SK-N-SH (cell line): ENCODE results near the gene SLC24A1. TPM values are rescaled to one million over a fixed set of nuclear protein-coding genes. Genes with fewer than 3 reads are reported as not detected.

Experiments
- CTCF ChIA-PET: fragments of 300-600, 350-600 bp; formaldehyde crosslinking; extraction: SDS; loops from one replicate; lab custom pipeline; 2021; lab: Yijun Ruan, JAX
- POLR2A ChIA-PET: fragments of 350-600 bp; sonication (Branson Sonifier 250); formaldehyde crosslinking; extraction: SDS; loops from one replicate; lab custom pipeline; 2020; ENCODE audit warnings: antibody characterized with exemption, inconsistent platforms; lab: Yijun Ruan, JAX
- DNase-seq: peaks from one replicate; pipeline ENCODE4 v3.0.0; 2012
- H2AFZ ChIP-seq: fragments of 200-600 bp; sonication (generic); 2 replicates; pipeline ENCODE4 v1.8.1; 2016; ENCODE audit warnings: antibody characterized with exemption, mild to moderate bottlenecking, low read depth
- H3F3A ChIP-seq: fragments of 200-600 bp; sonication (generic); replicated peaks from 2 replicates; pipeline ENCODE3; 2016; ENCODE audit warnings: antibody characterized with exemption, mild to moderate bottlenecking; ENCODE audit not compliant: insufficient read depth
- H3K27ac ChIP-seq, 2 experiments: fragments of 200-500 bp in 1 of 2; fragments of 200-600 bp in 1 of 2; sonication (Bioruptor generic) in 1 of 2; sonication (generic), shearing (Covaris generic) in 1 of 2; 2 replicates each; pipeline versions ENCODE4 v1.5.1 to v1.6.1; 2014 to 2016; ENCODE audit warnings: low read depth in 2 of 2, inconsistent platforms in 1 of 2, low read length in 1 of 2, mild to moderate bottlenecking in 1 of 2, mixed read lengths in 1 of 2
- H3K27me3 ChIP-seq: fragments of 200-600 bp; sonication (generic), shearing (Covaris generic); 2 replicates; pipeline ENCODE4 v1.6.1; 2016; ENCODE audit warnings: mixed run types; ENCODE audit not compliant: insufficient read depth
- H3K36me3 ChIP-seq, 2 experiments: fragments of 200-500 bp in 1 of 2; fragments of 200-600 bp in 1 of 2; sonication (Bioruptor generic) in 1 of 2; sonication (generic) in 1 of 2; replicated peaks in 1 of 2; 2 replicates each; pipeline versions ENCODE3 to v1.5.1; 2014 to 2016; ENCODE audit warnings: low read length in 1 of 2, mild to moderate bottlenecking in 1 of 2; ENCODE audit not compliant: insufficient read depth in 2 of 2, control insufficient read depth in 1 of 2
- H3K4me1 ChIP-seq, 2 experiments: fragments of 200-500 bp in 1 of 2; fragments of 200-600 bp in 1 of 2; sonication (Bioruptor generic) in 1 of 2; sonication (generic), shearing (Covaris generic) in 1 of 2; 2 replicates each; pipeline versions ENCODE4 v1.5.1 to v1.6.1; 2014 to 2016; ENCODE audit warnings: low read depth in 1 of 2, low read length in 1 of 2, mixed run types in 1 of 2; ENCODE audit not compliant: insufficient read depth in 2 of 2, control insufficient read depth in 1 of 2
- H3K4me2 ChIP-seq: fragments of 200-600 bp; sonication (generic), shearing (Covaris generic); 2 replicates; pipeline ENCODE4 v1.6.1; 2017; ENCODE audit warnings: mixed run types
- H3K4me3 ChIP-seq, 2 experiments: fragments of 200-500 bp in 1 of 2; fragments of 200-600 bp in 1 of 2; sonication (Bioruptor generic) in 1 of 2; sonication (generic), shearing (Covaris generic) in 1 of 2; 2 replicates each; pipeline versions ENCODE4 v1.5.1 to v1.8.1; 2014 to 2016; ENCODE audit warnings: low read depth in 2 of 2, inconsistent platforms in 1 of 2, low read length in 1 of 2, mild to moderate bottlenecking in 1 of 2, mixed read lengths in 1 of 2, moderate library complexity in 1 of 2
- H3K79me2 ChIP-seq: fragments of 200-600 bp; sonication (generic); 2 replicates; pipeline ENCODE4 v1.8.1; 2017; ENCODE audit warnings: mild to moderate bottlenecking; ENCODE audit not compliant: insufficient read depth
- H3K9ac ChIP-seq: fragments of 200-600 bp; sonication (generic); 2 replicates; pipeline ENCODE4 v1.6.1; 2017; ENCODE audit warnings: mixed run types
- H3K9me2 ChIP-seq: fragments of 200-600 bp; sonication (generic); 2 replicates; pipeline ENCODE4 v1.6.1; 2017; ENCODE audit warnings: mixed run types
- H3K9me3 ChIP-seq: fragments of 200-600 bp; sonication (generic); 2 replicates; pipeline ENCODE4 v1.6.1; 2017; ENCODE audit warnings: mixed run types, mild to moderate bottlenecking, moderate library complexity
- H4K20me1 ChIP-seq: fragments of 200-600 bp; sonication (generic); 2 replicates; pipeline ENCODE4 v1.6.1; 2017; ENCODE audit warnings: mild to moderate bottlenecking, mixed run types; ENCODE audit not compliant: insufficient read depth
- ELF1 ChIP-seq: IDR thresholded peaks from 2 replicates; pipeline ENCODE4 v1.4.0; 2012
- EP300 ChIP-seq, 2 experiments: IDR thresholded peaks; 2 replicates each; pipeline versions ENCODE4 v1.4.0 to v1.6.1; 2012; ENCODE audit warnings: borderline replicate concordance in 1 of 2, low read depth in 1 of 2, low read length in 1 of 2
- FOSL2 ChIP-seq: IDR thresholded peaks from 2 replicates; pipeline ENCODE4 v1.4.0; 2012; ENCODE audit warnings: low read depth, mild to moderate bottlenecking, moderate library complexity, borderline replicate concordance
- FOXM1 ChIP-seq: IDR thresholded peaks from 2 replicates; pipeline ENCODE4 v1.4.0; 2012; ENCODE audit warnings: low read depth, mild to moderate bottlenecking
- GABPA ChIP-seq: IDR thresholded peaks from 2 replicates; pipeline ENCODE4 v1.4.0; 2012; ENCODE audit warnings: low read depth, mild to moderate bottlenecking
- MXI1 ChIP-seq: IDR thresholded peaks from 2 replicates; pipeline ENCODE4 v1.6.1; 2012; ENCODE audit warnings: mild to moderate bottlenecking, low read depth, low read length, improper control_type of control experiment
- RAD21 ChIP-seq: IDR thresholded peaks from 2 replicates; pipeline ENCODE4 v1.6.1; 2012; ENCODE audit warnings: mild to moderate bottlenecking, low read length
- RCOR1 ChIP-seq: fragments of 150-350 bp; IDR thresholded peaks from 2 replicates; pipeline ENCODE4 v1.6.1; 2017; ENCODE audit warnings: antibody characterized with exemption, low read length
- RFX5 ChIP-seq: IDR thresholded peaks from 2 replicates; pipeline ENCODE4 v1.6.1; 2012; ENCODE audit warnings: mild to moderate bottlenecking, improper control_type of control experiment, low read length
- SMC3 ChIP-seq: IDR thresholded peaks from 2 replicates; pipeline ENCODE4 v1.6.1; 2012; ENCODE audit warnings: low read depth, low read length, improper control_type of control experiment
- TAF1 ChIP-seq: IDR thresholded peaks from 2 replicates; pipeline ENCODE4 v1.6.1; 2012; ENCODE audit warnings: low read depth, mild to moderate bottlenecking, low read length, moderate library complexity, borderline replicate concordance
- WGBS: methylation state at CpG from one replicate; pipeline ENCODE4 v1.1.6; 2017; ENCODE audit warnings: low lambda C conversion rate; 5-methylcytosine and 5-hydroxymethylcytosine counted together
- polyA plus RNA-seq, 3 experiments: library from polyadenylated mRNA; depleted of rRNA; stranded (reverse); fragments of >200 nt; gene quantifications; 2 replicates each; pipeline ENCODE4 v1.2.3, GENCODE V29; 2012
- TF ChIP-seq, protein P1 (sequence below): fragments of 200-600 bp; sonication (generic); IDR thresholded peaks from 2 replicates; pipeline ENCODE4 v1.6.1; 2017; ENCODE audit warnings: antibody characterized with exemption, mild to moderate bottlenecking, moderate library complexity
- TF ChIP-seq, protein P2 (sequence below): IDR thresholded peaks from 2 replicates; pipeline ENCODE4; 2012
- TF ChIP-seq, protein P3 (sequence below): fragments of 150-350 bp; IDR thresholded peaks from 2 replicates; pipeline ENCODE4 v1.6.1; 2016; ENCODE audit warnings: mild to moderate bottlenecking, low read depth, low read length

The SLC24A1 gene
- polyA plus RNA-seq, 1 of the 3 experiments (the other 2 are of a cell fraction) = 7.7 TPM

DNA sequence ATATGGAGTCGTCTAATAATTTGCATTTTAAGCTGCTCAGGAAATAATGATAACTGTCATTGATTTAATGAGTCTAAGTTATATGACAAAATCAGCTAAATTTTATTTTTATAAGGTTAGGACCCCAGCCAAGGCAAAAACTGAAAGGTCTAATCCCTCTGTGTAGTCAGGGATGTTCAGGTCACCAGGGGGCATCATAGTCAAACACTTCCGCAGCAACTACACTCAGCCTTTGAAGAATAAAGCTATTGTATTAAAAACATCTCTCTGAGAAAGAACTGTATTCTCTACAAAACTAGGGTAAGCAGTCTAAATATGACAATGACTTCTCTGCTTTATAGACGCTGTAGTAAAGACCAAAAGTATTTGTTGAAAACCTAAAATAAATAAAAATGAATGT is 25.8 kb upstream of the SLC24A1 start:
- Histone ChIP-seq H3K9me2 (no peaks in the 10 kb centered on the region), H3K9me3 (no peaks in the 10 kb centered on the region), H3K27ac (no peak overlapping the region), H3K79me2 (no peaks in the 10 kb centered on the region), H3K9ac (no peak overlapping the region), H3K4me1 (no peaks in the 10 kb centered on the region), H4K20me1 (no peaks in the 10 kb centered on the region), H3K36me3 (peaks cover 70 to 81% of the 10 kb centered on the region in 2 experiments), H3K4me2 (no peak overlapping the region), H2AFZ (no peak overlapping the region), H3K27me3 (no peaks in the 10 kb centered on the region), H3F3A (no peaks in the 10 kb centered on the region), H3K4me3 (no peak overlapping the region)
- ChIA-PET POLR2A (interaction anchor here (1.1 kb wide), 1 partner anchor 15 kb away, joined by 4 read pairs; the partner anchor contains the start of gene INTS14), CTCF (interaction anchor here (0.6 to 3.2 kb wide), 24 partner anchors 9 to 306 kb away, joined by 3 to 19 read pairs (median 4); partner anchors contain the start of gene INTS14)
- 72% methylated on average over 3 of the region's 3 CpGs for WGBS
- peak; percentile 59 for DNase-seq
- TF ChIP-seq MXI1 = no peak
- TF ChIP-seq FOXM1 = no peak
- TF ChIP-seq, protein P1, sequence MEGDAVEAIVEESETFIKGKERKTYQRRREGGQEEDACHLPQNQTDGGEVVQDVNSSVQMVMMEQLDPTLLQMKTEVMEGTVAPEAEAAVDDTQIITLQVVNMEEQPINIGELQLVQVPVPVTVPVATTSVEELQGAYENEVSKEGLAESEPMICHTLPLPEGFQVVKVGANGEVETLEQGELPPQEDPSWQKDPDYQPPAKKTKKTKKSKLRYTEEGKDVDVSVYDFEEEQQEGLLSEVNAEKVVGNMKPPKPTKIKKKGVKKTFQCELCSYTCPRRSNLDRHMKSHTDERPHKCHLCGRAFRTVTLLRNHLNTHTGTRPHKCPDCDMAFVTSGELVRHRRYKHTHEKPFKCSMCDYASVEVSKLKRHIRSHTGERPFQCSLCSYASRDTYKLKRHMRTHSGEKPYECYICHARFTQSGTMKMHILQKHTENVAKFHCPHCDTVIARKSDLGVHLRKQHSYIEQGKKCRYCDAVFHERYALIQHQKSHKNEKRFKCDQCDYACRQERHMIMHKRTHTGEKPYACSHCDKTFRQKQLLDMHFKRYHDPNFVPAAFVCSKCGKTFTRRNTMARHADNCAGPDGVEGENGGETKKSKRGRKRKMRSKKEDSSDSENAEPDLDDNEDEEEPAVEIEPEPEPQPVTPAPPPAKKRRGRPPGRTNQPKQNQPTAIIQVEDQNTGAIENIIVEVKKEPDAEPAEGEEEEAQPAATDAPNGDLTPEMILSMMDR = peak; percentile 59
- TF ChIP-seq, protein P2, sequence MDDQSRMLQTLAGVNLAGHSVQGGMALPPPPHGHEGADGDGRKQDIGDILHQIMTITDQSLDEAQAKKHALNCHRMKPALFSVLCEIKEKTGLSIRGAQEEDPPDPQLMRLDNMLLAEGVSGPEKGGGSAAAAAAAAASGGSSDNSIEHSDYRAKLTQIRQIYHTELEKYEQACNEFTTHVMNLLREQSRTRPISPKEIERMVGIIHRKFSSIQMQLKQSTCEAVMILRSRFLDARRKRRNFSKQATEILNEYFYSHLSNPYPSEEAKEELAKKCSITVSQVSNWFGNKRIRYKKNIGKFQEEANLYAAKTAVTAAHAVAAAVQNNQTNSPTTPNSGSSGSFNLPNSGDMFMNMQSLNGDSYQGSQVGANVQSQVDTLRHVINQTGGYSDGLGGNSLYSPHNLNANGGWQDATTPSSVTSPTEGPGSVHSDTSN = no peak
- TF ChIP-seq RAD21 = peak; percentile 67
- peak; percentile 27; the same call in 1 of the 2 replicates for TF ChIP-seq SMC3
- TF ChIP-seq, protein P3, sequence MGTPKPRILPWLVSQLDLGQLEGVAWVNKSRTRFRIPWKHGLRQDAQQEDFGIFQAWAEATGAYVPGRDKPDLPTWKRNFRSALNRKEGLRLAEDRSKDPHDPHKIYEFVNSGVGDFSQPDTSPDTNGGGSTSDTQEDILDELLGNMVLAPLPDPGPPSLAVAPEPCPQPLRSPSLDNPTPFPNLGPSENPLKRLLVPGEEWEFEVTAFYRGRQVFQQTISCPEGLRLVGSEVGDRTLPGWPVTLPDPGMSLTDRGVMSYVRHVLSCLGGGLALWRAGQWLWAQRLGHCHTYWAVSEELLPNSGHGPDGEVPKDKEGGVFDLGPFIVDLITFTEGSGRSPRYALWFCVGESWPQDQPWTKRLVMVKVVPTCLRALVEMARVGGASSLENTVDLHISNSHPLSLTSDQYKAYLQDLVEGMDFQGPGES = no peak

DNA sequence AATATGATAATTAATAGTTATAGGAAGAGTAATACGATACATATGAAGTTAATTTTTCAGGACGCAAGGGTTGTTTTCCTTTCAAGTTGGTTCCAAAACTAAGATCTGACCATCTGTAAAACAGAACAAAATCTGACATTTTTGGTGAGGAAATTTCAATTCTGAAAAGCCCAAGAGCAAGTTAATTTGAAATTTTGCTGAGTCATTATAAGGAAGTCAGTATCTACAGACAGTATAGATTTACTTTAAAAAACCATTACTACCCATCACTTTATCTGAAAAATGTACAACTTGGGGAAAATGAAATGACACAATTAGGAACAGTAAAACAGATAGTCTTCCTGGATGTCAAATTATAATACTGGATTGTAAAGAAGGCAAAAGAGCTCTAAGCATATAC is 23.3 kb upstream of the SLC24A1 start:
- Histone ChIP-seq H4K20me1 (no peaks in the 10 kb centered on the region), H3K4me3 (no peak overlapping the region), H3K4me2 (no peak overlapping the region), H2AFZ (no peak overlapping the region), H3F3A (no peaks in the 10 kb centered on the region), H3K27ac (no peak overlapping the region), H3K9ac (no peak overlapping the region), H3K9me2 (no peaks in the 10 kb centered on the region), H3K36me3 (peaks cover 57 to 59% of the 10 kb centered on the region in 2 experiments), H3K27me3 (no peaks in the 10 kb centered on the region), H3K79me2 (peaks cover 1% of the 10 kb centered on the region; the same call in 1 of the 2 replicates), H3K4me1 (no peaks in the 10 kb centered on the region), H3K9me3 (no peaks in the 10 kb centered on the region)
- WGBS = 94% methylated on average over 2 of the region's 2 CpGs
- TF ChIP-seq, protein P3 = no peak
- TF ChIP-seq GABPA (no peak), FOSL2 (no peak), EP300 (IDR thresholded peaks at IDR 0.05; ENCODE audit: borderline replicate concordance in 1 of 2, low read depth in 1 of 2, low read length in 1 of 2) (no peak), TAF1 (no peak), RCOR1 (no peak), ELF1 (no peak), RFX5 (no peak)
- DNase-seq = no peak
- CTCF ChIA-PET = interaction anchor here (0.8 to 1.4 kb wide), 2 partner anchors 9 to 40 kb away, joined by 3 read pairs; no protein-coding TSS in a partner anchor
- POLR2A ChIA-PET = no interaction called here
